Right cardiac atrium (tissue), 5 donors: Measurements from ENCODE around the gene ADPRHL1. TPM values are rescaled to one million over a fixed set of nuclear protein-coding genes. Genes with fewer than 3 reads are reported as not detected.

Experiments
- ATAC-seq, 2 donors: fragments of 200-7000 bp; cut with Tn5 transposase; one replicate each; pipeline versions ENCODE4 v1.8.0 to v1.9.1; 2020; ENCODE audit warnings: moderate library complexity in 2 of 2, mild to moderate bottlenecking in 1 of 2
- DNase-seq, 3 donors: peaks; one replicate each; pipeline ENCODE4 v3.0.0-alpha.2; 2020
- H3K27ac ChIP-seq: one replicate; pipeline ENCODE4 v1.5.1; 2013; ENCODE audit warnings: mild to moderate bottlenecking, low read length, control low read depth, moderate library complexity
- H3K27me3 ChIP-seq: one replicate; pipeline ENCODE4 v1.6.1; 2013; ENCODE audit not compliant: control insufficient read depth, insufficient read depth
- H3K4me1 ChIP-seq: one replicate; pipeline ENCODE4 v1.6.1; 2013; ENCODE audit warnings: low read length; ENCODE audit not compliant: control insufficient read depth, insufficient read depth
- H3K4me3 ChIP-seq: one replicate; pipeline ENCODE4 v1.5.1; 2013; ENCODE audit warnings: low read length, control low read depth
- H3K9me3 ChIP-seq: one replicate; pipeline ENCODE4 v1.6.1; 2013; ENCODE audit warnings: low read length; ENCODE audit not compliant: control insufficient read depth
- WGBS: extraction: QIAGEN DNeasy Blood & Tissue Kit; methylation state at CpG from one replicate; pipeline ENCODE4 v1.1.7; 2013; 5-methylcytosine and 5-hydroxymethylcytosine counted together
- intact Hi-C, 4 donors: fragments of 100-400 bp; cut with DNase I; formaldehyde crosslinking; loops; one replicate each; pipeline versions ENCODE4 v1.11.0 to v1.14.0; 2022 to 2023
- polyA plus RNA-seq: library from polyadenylated mRNA; stranded (reverse); fragments of 200-250 nt; gene quantifications from one replicate; pipeline ENCODE4 v1.2.3, GENCODE V29; 2013
- total RNA-seq, 4 donors: library from RNA; stranded (reverse); fragmentation: NEBNext Ultra II Directional; extraction: Animal tissue kit (Norgen Biotek cat#: 25700); gene quantifications; one replicate each; pipeline ENCODE4 v1.2.1, GENCODE V29; 2021
- donor health status: healthy with polysubstance abuse.
- donor health status: DM: no; HTN: yes; CAD: no.
- donor health status: DM: no; HTN: no; CAD: no.
- donor health status: DM: no; HTN: yes; CAD: no; lungs with severe emphysema.
- donor health status: DM: yes; HTN: yes; CAD: no.

ADPRHL1 gene
- total and polyA plus RNA-seq, 5 donors, result 280 to 446 (median 350) TPM

GRCh38 chr13:113356596-113356995 lies 96.7 kb downstream of the ADPRHL1 start:
- no peak overlapping the region for H3K27ac ChIP-seq
- intact Hi-C loops, result no loop called here
- WGBS, result 57% methylated on average over 4 of the region's 4 CpGs

GRCh38 chr13:113355621-113356020 lies 97.7 kb downstream of the ADPRHL1 start:
- no peak for DNase-seq
- 83% methylated on average over 10 of the region's 10 CpGs for WGBS
- H3K4me3 ChIP-seq, result no peak overlapping the region
- no peaks in the 10 kb centered on the region for H3K4me1 ChIP-seq
- no peaks in the 10 kb centered on the region for H3K9me3 ChIP-seq
- intact Hi-C loops, result no loop called here
- H3K27ac ChIP-seq, result no peak overlapping the region
- H3K27me3 ChIP-seq, result no peaks in the 10 kb centered on the region
- no peak for ATAC-seq

More at GRCh38 chr13:113356596-113356995, 96.7 kb downstream of the ADPRHL1 start:
- Histone ChIP-seq H3K9me3 (no peaks in the 10 kb centered on the region), H3K4me1 (no peaks in the 10 kb centered on the region), H3K4me3 (no peak overlapping the region), H3K27me3 (no peaks in the 10 kb centered on the region)
- DNase-seq (no peak), ATAC-seq (no peak)

- H3K4me1 ChIP-seq, result no peaks in the 10 kb centered on the region
- no peak for ATAC-seq
- H3K27me3 ChIP-seq, result no peaks in the 10 kb centered on the region
These were observed 98.3 kb downstream of the ADPRHL1 start for GRCh38 chr13:113354831-113355610.

GRCh38 chr13:113353254-113353653 lies 100.0 kb downstream of the ADPRHL1 start:
- Histone ChIP-seq H3K27ac (no peak overlapping the region), H3K9me3 (no peaks in the 10 kb centered on the region), H3K27me3 (no peaks in the 10 kb centered on the region), H3K4me1 (no peaks in the 10 kb centered on the region), H3K4me3 (no peak overlapping the region)
- intact Hi-C loops, result no loop called here
- no peak for DNase-seq
- WGBS, result 88% methylated on average over 12 of the region's 12 CpGs
- ATAC-seq, result no peak

More at GRCh38 chr13:113354831-113355610, 98.3 kb downstream of the ADPRHL1 start:
- H3K4me3 ChIP-seq, result no peak overlapping the region
- intact Hi-C loops, result no loop called here
- H3K9me3 ChIP-seq, result no peaks in the 10 kb centered on the region
- 94% methylated on average over 41 of the region's 41 CpGs for WGBS
- no peak for DNase-seq
- H3K27ac ChIP-seq, result no peak overlapping the region

DNA sequence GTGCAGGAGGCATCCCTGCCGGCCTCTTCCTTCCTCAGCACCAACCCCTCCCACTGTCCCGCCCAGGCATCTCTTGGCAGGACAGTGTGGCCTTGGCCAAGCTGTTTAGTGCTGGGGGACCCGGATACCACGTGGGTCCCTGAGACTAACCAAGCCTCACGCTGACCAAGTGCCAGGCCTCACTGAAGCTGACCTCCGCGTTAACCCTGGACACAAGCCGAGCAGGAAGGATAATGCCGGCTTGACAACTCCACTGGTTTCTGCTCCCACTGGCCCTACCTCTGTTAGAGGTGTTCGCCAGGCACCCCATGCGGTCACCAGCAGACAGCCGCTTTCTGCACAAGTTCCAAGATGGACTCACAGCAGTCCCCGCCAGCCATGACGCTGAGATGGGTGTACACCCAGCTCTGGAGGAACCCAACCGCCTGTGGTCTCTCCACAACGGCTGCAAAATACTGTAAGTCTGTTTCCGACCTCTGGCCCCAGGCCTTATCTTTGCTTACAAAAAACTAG lies 101.7 kb downstream of the ADPRHL1 start:
- Histone ChIP-seq H3K9me3 (no peaks in the 10 kb centered on the region), H3K4me1 (no peaks in the 10 kb centered on the region), H3K4me3 (no peak overlapping the region), H3K27ac (no peak overlapping the region), H3K27me3 (no peaks in the 10 kb centered on the region)
- ATAC-seq (peak; percentile 72 to 91), DNase-seq (peak in 1 of 3 donors; percentile 80)
- WGBS, result 62% methylated on average over 17 of the region's 17 CpGs
- intact Hi-C loops, result no loop called here

DNA sequence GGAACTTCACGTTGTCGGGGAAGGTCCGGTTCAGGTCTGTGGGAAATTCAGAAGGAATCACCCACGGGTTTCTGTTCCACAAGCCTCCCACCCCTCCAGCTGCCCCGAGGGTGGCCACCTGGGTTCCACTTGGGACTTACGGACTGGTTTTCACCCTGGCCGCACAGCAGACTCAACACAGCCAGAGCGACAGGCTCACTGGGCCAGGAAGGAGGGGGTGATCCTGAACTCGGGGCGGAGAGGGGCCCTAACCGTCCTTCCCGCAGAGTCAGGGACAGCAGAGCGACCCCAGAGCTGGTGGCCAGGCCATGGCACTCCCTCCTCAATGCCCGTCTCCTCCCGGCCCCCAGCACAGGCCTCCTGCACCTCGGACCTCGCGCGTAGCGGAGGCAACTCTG lies 102.4 kb downstream of the ADPRHL1 start:
- H3K27me3 ChIP-seq, result no peaks in the 10 kb centered on the region
- WGBS, result 92% methylated on average over 20 of the region's 20 CpGs
- no peaks in the 10 kb centered on the region for H3K4me1 ChIP-seq
- intact Hi-C loops, result no loop called here
- DNase-seq (no peak), ATAC-seq (no peak)
- no peak overlapping the region for H3K27ac ChIP-seq
- no peaks in the 10 kb centered on the region for H3K9me3 ChIP-seq
- H3K4me3 ChIP-seq, result no peak overlapping the region

GRCh38 chr13:113350065-113350937 lies 103.0 kb downstream of the ADPRHL1 start:
- Histone ChIP-seq H3K4me3 (no peak overlapping the region), H3K4me1 (no peaks in the 10 kb centered on the region), H3K27ac (no peak overlapping the region), H3K9me3 (no peaks in the 10 kb centered on the region), H3K27me3 (no peaks in the 10 kb centered on the region)
- no peak for ATAC-seq
- WGBS, result 82% methylated on average over 32 of the region's 32 CpGs
- no peak for DNase-seq
- intact Hi-C loops, result no loop called here

Other genes starting within 250 kb of the ADPRHL1 start
- gene PCID2, start 244.8 kb downstream of the ADPRHL1 start, total RNA-seq, result 10 to 100 TPM; 42.0 to 55.1 (median 47.1) TPM
- gene PCID2, start 244.8 kb downstream of the ADPRHL1 start, polyA plus RNA-seq, result 43.1 TPM
- gene CUL4A, start 243.9 kb downstream of the ADPRHL1 start, total RNA-seq, result 100 to 1,000 TPM in 2 of 4 donors, 10 to 100 TPM in 2; 82.5 to 113 (median 99.9) TPM
- gene CUL4A, start 243.9 kb downstream of the ADPRHL1 start, polyA plus RNA-seq, result 53.1 TPM
- gene LAMP1, start 156.2 kb downstream of the ADPRHL1 start, total RNA-seq, result 100 to 1,000 TPM; 107 to 115 (median 111) TPM
- 70.1 TPM for gene LAMP1, start 156.2 kb downstream of the ADPRHL1 start, polyA plus RNA-seq
- 1 to 10 TPM; 1.4 to 2.3 (median 1.8) TPM for gene GRTP1, start 89.4 kb downstream of the ADPRHL1 start, total RNA-seq
- 1.5 TPM for gene GRTP1, start 89.4 kb downstream of the ADPRHL1 start, polyA plus RNA-seq
- 100 to 1,000 TPM; 124 to 160 (median 142) TPM for gene DCUN1D2, start 37.2 kb upstream of the ADPRHL1 start, total RNA-seq
- gene DCUN1D2, start 37.2 kb upstream of the ADPRHL1 start, polyA plus RNA-seq, result 91.6 TPM
- gene TFDP1, start 131.3 kb upstream of the ADPRHL1 start, total RNA-seq, result 10 to 100 TPM; 48.1 to 54.2 (median 51.1) TPM
- gene TFDP1, start 131.3 kb upstream of the ADPRHL1 start, polyA plus RNA-seq, result 37.1 TPM
- gene ATP4B, start 204.7 kb upstream of the ADPRHL1 start, total RNA-seq, result not detected
- not detected for gene ATP4B, start 204.7 kb upstream of the ADPRHL1 start, polyA plus RNA-seq
- under 1 TPM in 2 of 4 donors, not detected in 2; 0.24 to 0.66 TPM for gene GRK1, start 213.7 kb upstream of the ADPRHL1 start, total RNA-seq
- gene GRK1, start 213.7 kb upstream of the ADPRHL1 start, polyA plus RNA-seq, result 0.43 TPM